Measurements from ENCODE around the gene CD69.

- TF ChIP-seq, protein P1, sequence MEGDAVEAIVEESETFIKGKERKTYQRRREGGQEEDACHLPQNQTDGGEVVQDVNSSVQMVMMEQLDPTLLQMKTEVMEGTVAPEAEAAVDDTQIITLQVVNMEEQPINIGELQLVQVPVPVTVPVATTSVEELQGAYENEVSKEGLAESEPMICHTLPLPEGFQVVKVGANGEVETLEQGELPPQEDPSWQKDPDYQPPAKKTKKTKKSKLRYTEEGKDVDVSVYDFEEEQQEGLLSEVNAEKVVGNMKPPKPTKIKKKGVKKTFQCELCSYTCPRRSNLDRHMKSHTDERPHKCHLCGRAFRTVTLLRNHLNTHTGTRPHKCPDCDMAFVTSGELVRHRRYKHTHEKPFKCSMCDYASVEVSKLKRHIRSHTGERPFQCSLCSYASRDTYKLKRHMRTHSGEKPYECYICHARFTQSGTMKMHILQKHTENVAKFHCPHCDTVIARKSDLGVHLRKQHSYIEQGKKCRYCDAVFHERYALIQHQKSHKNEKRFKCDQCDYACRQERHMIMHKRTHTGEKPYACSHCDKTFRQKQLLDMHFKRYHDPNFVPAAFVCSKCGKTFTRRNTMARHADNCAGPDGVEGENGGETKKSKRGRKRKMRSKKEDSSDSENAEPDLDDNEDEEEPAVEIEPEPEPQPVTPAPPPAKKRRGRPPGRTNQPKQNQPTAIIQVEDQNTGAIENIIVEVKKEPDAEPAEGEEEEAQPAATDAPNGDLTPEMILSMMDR (IDR thresholded peaks at IDR 0.05; ENCODE audit: low read depth, low read length, poor library complexity, severe bottlenecking), result no peak
- TF ChIP-seq EZH2phosphoT487 (IDR thresholded peaks at IDR 0.05; ENCODE audit: borderline replicate concordance, low read length), result no peak
These were observed 29.3 kb downstream of the CD69 start for GRCh38 chr12:9731393-9731792.

Data from DOHH2 (cell line).